Body of pancreas (tissue), 4 donors: ENCODE results near the gene CENPC.

Source experiments
- POLR2A ChIP-seq, 3 donors: fragments of 450-650 bp; IDR thresholded peaks; one replicate each; pipeline ENCODE4 v1.6.1; 2016; ENCODE audit warnings: antibody characterized with exemption in 3 of 3, mild to moderate bottlenecking in 2 of 3
- TF ChIP-seq, protein P1 (sequence below), 7 experiments: fragments of 450-650 bp in 4 of 7; fragments of 200-600 bp in 3 of 7; sonication (generic) in 3 of 7; IDR thresholded peaks; one replicate each; pipeline ENCODE4 v1.5.1; 2016 to 2019; ENCODE audit warnings: antibody characterized with exemption in 7 of 7

- no peak for TF ChIP-seq POLR2A (IDR thresholded peaks at IDR 0.05)
- TF ChIP-seq, protein P1, sequence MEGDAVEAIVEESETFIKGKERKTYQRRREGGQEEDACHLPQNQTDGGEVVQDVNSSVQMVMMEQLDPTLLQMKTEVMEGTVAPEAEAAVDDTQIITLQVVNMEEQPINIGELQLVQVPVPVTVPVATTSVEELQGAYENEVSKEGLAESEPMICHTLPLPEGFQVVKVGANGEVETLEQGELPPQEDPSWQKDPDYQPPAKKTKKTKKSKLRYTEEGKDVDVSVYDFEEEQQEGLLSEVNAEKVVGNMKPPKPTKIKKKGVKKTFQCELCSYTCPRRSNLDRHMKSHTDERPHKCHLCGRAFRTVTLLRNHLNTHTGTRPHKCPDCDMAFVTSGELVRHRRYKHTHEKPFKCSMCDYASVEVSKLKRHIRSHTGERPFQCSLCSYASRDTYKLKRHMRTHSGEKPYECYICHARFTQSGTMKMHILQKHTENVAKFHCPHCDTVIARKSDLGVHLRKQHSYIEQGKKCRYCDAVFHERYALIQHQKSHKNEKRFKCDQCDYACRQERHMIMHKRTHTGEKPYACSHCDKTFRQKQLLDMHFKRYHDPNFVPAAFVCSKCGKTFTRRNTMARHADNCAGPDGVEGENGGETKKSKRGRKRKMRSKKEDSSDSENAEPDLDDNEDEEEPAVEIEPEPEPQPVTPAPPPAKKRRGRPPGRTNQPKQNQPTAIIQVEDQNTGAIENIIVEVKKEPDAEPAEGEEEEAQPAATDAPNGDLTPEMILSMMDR (IDR thresholded peaks at IDR 0.05) = no peak
These were observed 8.8 kb upstream of the CENPC start for GRCh38 chr4:67554096-67554495.
